ENCODE results near the gene LRP8.

DNA sequence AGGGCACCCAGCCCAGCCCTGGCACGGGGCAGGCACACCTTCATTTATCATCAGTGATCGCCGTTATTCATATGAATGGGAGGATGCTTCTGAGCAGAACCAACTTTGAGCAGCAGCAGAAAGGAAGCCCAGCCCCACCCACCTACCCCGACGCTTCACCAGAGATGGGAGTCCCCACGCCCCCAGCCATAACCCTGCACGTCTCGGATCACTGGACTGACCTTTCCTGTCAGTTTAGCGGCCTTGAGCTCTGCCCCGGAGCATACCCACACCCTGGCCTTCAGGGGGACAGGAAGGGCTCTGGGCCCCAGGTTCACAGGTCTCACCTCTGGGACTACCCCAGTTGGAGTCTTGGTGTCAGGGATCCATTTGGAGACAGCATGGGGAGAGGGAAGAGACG, 18.1 kb downstream of the LRP8 start:
- no peak for TF ChIP-seq POLR2A (IDR thresholded peaks at IDR 0.05; ENCODE audit: insufficient read depth in 1 of 2, low read depth in 2 of 2, low read length in 2 of 2)
- no peak for TF ChIP-seq KLF15 (CRISPR knock-in tag; IDR thresholded peaks at IDR 0.05; ENCODE audit: borderline replicate concordance)
- TF ChIP-seq, protein P1, sequence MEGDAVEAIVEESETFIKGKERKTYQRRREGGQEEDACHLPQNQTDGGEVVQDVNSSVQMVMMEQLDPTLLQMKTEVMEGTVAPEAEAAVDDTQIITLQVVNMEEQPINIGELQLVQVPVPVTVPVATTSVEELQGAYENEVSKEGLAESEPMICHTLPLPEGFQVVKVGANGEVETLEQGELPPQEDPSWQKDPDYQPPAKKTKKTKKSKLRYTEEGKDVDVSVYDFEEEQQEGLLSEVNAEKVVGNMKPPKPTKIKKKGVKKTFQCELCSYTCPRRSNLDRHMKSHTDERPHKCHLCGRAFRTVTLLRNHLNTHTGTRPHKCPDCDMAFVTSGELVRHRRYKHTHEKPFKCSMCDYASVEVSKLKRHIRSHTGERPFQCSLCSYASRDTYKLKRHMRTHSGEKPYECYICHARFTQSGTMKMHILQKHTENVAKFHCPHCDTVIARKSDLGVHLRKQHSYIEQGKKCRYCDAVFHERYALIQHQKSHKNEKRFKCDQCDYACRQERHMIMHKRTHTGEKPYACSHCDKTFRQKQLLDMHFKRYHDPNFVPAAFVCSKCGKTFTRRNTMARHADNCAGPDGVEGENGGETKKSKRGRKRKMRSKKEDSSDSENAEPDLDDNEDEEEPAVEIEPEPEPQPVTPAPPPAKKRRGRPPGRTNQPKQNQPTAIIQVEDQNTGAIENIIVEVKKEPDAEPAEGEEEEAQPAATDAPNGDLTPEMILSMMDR (CRISPR knock-in tag; IDR thresholded peaks at IDR 0.05) = no peak
- no peak for TF ChIP-seq EED (CRISPR knock-in tag; IDR thresholded peaks at IDR 0.05)
- no peak for TF ChIP-seq TCF12 (IDR thresholded peaks at IDR 0.05)
- no peak for TF ChIP-seq TCF12 (CRISPR knock-in tag; IDR thresholded peaks at IDR 0.05)
- TF ChIP-seq, protein P2, sequence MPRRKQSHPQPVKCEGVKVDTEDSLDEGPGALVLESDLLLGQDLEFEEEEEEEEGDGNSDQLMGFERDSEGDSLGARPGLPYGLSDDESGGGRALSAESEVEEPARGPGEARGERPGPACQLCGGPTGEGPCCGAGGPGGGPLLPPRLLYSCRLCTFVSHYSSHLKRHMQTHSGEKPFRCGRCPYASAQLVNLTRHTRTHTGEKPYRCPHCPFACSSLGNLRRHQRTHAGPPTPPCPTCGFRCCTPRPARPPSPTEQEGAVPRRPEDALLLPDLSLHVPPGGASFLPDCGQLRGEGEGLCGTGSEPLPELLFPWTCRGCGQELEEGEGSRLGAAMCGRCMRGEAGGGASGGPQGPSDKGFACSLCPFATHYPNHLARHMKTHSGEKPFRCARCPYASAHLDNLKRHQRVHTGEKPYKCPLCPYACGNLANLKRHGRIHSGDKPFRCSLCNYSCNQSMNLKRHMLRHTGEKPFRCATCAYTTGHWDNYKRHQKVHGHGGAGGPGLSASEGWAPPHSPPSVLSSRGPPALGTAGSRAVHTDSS (CRISPR knock-in tag; conservative IDR thresholded peaks at IDR 0.05) = no peak
- no peak for TF ChIP-seq CAMTA2 (CRISPR knock-in tag; IDR thresholded peaks at IDR 0.05; ENCODE audit: borderline replicate concordance)
- no peak for TF ChIP-seq KDM1A (CRISPR knock-in tag; IDR thresholded peaks at IDR 0.05)
- no peak for TF ChIP-seq EP300 (IDR thresholded peaks at IDR 0.05; ENCODE audit: low read depth in 2 of 2, low read length in 2 of 2)
- no peak for TF ChIP-seq EP300 (CRISPR knock-in tag; IDR thresholded peaks at IDR 0.05; ENCODE audit: borderline replicate concordance)
- TF ChIP-seq, protein P3, sequence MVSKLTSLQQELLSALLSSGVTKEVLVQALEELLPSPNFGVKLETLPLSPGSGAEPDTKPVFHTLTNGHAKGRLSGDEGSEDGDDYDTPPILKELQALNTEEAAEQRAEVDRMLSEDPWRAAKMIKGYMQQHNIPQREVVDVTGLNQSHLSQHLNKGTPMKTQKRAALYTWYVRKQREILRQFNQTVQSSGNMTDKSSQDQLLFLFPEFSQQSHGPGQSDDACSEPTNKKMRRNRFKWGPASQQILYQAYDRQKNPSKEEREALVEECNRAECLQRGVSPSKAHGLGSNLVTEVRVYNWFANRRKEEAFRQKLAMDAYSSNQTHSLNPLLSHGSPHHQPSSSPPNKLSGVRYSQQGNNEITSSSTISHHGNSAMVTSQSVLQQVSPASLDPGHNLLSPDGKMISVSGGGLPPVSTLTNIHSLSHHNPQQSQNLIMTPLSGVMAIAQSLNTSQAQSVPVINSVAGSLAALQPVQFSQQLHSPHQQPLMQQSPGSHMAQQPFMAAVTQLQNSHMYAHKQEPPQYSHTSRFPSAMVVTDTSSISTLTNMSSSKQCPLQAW (CRISPR knock-in tag; IDR thresholded peaks at IDR 0.05) = no peak
- no peak for TF ChIP-seq ATF1 (CRISPR knock-in tag; IDR thresholded peaks at IDR 0.05)
